ENCODE measurements around the gene EPHB1. TPM values are rescaled to one million over a fixed set of nuclear protein-coding genes. Genes with fewer than 3 reads are reported as not detected.

EPHB1 gene
- total RNA-seq, 1 donor from 2014 or later, result 3.1 TPM

GRCh38 chr3:134910026-134910425 is 115.0 kb downstream of the EPHB1 start:
- no peak for DNase-seq (ENCODE audit: low spot score)

DNA sequence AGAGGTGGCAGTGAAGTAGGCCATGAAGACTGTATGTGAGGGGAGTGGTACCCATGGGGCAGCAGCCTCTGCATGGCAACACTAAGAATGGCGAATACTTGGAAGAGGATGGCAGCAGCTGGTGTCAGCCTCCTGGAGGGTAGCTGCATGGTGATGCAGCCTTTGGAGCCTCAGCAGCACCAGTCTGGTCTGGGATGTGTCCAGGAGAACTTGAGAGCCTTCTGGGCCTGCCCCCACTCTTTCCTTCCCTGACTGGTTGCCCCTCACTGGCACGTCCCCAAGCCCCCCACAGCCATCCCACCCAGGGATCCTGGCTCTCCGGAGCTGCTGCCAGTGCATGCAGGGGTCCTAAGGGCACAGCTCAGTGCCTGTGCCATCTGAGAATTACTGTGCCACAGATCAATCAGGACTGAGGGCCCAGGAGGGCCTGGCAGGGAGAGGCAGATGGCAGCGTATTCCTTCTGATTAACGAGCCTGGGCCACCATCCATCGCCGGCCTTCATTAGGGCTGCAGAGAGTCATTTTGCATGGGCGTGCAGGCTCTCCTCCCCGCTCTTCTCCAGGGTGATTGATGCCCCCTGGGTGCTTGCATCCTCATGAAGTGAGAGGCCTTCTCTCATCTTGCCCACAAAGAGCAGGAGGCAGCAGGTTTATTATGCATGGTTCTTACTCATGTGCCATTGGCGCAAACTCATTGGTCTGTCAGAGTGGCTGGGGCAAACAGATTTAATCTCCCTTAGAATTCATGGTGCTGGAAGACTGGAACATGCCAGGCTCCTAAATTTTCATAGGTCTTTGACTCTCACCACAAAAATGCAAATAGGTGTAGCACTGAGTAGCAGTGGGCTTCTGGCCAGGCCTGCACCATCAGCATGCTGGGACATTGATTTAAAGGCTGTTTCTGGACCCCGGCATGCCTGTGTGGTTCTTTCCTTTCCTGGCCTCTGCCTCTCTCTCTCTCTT is 116.8 kb downstream of the EPHB1 start:
- DNase-seq (ENCODE audit: low spot score), result no peak

DNA sequence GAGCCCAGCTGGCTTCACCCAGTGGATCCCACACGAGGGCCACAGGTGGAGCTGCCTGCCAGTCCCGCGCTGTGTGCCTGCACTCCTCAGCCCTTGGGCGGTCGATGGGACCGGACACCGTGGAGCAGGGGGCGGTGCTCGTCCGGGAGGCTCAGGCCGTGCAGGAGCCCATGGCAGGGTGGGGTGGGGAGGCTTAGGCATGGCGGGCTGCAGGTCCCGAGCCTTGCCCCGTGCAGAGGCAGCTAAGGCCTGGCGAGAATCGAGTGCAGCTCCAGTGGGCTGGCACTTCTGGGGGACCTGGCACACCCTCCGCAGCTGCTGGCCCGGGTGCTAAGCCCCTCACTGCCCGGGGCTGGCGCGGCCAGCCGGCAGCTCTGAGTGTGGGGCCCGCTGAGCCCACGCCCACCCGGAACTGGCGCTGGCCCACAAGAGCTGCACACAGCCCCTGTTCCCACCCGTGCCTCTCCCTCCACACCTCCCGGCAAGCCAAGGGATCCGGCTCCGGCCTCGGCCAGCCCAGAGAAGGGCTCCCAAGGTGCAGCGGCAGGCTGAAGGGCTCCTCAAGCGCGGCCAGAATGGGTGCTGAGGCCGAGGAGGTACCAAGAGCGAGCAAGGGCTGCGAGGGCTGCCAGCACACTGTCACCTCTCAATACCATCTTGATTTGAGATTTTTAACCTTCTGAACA is 121.4 kb downstream of the EPHB1 start:
- no peak for DNase-seq (ENCODE audit: low spot score)

DNA sequence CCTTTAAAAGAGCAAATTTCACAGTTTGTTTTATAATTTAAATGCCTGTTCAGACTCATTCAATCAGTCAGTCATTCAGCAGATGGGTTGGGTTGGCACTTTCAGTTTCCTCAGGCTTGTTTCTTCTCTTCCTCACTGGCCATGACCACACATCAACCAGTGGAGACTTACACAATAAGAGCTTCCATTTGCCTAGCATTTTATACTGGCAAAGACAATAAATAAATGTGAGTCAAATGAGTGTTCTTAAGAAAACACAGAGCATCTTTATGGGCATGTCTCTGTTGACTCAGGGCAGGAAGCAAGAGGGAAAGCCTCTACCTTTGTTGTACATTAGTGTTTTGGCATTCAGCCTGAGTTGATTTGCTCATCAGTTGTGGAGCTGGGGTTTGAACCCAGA is 122.6 kb downstream of the EPHB1 start:
- no peak for DNase-seq (ENCODE audit: low spot score)

DNA sequence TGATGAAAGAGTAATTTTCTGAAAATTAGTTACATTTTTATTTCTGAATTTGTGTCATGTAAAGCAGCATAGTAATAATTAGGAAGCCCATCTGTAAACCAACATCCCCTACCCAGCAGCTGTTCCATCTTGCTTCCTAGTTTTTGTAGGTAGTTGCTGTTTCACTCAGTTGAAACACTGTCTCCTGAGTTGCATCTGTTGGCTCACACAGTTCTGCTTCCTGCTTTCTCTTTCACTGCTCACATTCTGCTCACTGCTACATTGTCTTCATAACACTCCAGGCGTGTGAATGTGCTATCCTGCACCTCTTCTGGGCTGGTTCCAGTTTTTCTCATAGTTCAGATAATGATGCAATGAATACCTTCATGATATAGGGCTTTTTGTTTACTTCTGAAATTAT is 123.4 kb downstream of the EPHB1 start:
- DNase-seq (ENCODE audit: low spot score), result no peak

DNA sequence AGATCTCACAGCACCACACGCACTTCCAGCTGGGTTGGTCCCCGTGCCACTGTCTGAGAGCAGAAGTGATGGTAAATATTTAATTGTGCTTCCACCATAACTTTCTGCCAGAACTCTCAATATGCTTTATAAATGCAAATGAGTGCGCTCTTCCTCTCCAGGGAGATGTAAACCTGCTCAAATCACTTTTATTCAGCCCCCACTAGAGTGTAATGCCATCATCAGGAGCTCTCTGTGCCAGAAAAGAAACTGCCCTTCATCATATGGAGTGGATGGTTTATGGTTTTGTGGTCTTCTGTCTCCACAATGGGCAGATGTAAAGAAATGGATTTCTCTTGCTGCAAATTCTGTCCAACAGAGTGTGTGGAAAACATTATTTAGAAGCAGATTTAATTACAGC is 127.0 kb downstream of the EPHB1 start:
- DNase-seq (ENCODE audit: low spot score), result no peak

DNA sequence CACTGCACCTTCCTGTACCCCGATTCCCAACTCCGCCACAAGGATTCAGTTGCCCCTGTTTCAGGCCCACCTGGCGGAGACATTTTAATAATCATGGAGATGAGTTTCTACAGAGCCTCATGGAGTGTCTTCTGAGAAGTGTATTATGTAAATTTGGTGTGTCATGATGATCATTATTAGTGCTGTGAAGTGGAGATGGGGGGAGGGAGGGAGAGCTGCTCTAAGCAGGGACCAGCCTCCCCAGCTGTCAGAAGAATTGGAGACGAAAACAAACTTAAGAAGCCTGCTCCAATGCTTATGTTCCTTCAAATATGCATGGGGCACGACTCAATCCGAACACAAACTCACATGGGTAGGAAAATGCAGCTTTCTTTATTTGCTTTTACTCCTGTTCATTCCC is 127.8 kb downstream of the EPHB1 start:
- no peak for DNase-seq (ENCODE audit: low spot score)

DNA sequence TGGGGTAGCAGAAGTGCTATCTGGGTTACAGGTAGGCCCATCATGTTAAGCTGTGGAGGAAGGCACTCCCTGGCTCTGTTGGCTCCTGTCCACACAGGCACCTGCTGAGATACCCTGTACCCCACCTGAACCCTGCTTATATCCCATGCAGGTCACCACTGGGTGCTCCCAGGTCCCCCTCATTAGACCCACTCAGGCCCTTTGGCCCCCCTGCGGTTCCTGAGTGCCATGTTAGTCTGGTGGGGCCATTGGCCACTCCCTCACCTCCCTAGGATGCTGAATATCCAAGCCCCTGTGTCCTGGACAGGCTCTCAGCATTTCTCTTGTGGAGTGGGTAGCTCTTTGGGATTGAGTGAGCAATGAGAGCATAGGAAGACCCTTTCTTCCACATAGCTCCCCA is 128.2 kb downstream of the EPHB1 start:
- DNase-seq (ENCODE audit: low spot score), result no peak

- no peak for DNase-seq (ENCODE audit: low spot score)
Measured at GRCh38 chr3:134927599-134927998, 132.5 kb downstream of the EPHB1 start.

DNA sequence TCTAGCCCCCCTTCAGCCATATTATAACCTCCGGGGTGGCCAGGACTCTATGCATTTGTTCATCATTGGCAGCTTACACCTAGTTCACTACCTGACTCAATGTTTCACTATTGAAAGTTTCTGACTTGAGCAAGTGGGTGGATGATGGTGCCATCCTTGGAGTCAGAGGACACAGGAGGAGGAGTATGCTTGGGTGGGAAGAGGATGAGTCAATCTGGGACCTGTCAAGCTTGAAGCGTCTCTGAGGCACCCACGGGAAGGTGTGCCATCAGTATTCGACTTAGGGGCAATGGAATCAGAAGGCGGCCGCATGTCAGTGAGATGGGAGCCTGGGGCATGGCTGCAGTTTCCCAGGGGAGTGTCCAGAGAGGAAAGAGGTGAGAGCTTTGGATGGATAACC is 133.3 kb downstream of the EPHB1 start:
- no peak for DNase-seq (ENCODE audit: low spot score)

DNA sequence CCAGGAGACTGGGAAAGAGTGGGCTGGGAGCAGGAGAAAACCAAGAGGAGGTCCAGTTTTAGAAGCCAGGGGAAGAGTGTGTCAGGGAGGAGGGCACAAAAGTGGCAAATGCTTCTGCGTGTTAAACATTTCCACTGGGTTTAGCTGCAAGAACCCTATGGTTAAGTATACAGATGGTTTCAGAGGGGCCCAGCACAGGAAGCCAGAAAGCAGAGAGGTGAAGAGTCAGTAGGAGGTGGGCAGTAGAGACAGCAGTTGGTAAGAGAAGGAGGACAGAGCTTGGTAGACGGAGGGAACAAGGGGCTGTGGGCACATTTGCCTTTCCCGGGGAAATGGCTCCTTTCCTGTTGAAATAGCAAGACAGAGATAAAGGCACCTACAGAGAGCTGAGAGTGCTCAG is 133.8 kb downstream of the EPHB1 start:
- no peak for DNase-seq (ENCODE audit: low spot score)

DNA sequence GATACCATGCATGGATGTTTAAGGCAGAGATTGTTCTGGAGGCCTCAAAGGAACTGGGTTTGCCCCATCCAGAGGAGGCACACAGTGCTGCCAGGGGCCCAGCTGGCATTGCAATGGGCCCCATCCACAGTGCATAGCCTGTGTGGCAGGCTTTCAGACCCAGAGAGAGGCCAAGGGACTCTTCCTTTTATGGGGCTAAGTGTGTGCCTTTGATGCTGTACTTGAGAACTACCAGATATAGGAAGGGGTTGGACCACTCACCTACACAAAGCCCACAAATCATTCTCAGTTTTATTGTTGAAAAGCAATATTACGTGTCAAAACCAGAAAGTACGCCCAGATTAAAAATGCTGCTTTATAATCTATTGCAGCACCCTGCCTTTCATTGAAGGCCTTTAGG is 134.9 kb downstream of the EPHB1 start:
- DNase-seq (ENCODE audit: low spot score), result no peak

DNA sequence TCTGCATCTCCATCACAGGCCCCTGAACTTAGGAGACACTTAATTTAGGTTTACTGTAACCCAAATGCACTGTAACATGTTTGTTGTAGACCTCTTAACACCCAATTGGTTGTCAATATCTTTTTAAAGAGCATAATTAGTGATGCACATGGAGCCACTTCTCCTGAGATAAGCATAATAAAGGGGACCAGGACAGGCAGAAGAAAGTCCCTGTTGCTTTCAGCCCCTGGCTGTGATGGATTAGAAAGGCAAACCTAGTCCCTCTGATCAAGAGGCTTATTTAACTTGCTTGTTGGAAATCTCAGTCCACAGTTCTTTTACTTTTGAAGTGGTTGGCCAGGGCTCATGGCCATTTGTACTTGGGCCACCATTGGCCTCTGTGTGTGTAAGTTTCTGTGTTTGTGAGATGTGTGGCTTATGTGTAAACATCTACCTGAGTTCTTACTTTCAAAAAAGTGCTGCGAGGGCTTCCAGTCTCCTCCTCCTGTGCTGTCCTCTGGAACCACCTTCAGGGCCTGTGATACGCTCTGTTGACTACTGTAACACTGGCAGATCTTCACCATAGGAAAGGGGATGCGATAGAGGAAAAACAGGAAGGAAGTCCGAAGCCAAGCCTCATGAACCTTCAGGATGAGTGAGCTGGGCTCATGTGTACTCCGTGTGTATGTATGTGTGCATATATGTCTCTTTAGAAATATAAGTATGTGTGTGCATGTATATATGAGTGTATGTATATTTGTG is 136.2 kb downstream of the EPHB1 start:
- no peak for DNase-seq (ENCODE audit: low spot score)

DNA sequence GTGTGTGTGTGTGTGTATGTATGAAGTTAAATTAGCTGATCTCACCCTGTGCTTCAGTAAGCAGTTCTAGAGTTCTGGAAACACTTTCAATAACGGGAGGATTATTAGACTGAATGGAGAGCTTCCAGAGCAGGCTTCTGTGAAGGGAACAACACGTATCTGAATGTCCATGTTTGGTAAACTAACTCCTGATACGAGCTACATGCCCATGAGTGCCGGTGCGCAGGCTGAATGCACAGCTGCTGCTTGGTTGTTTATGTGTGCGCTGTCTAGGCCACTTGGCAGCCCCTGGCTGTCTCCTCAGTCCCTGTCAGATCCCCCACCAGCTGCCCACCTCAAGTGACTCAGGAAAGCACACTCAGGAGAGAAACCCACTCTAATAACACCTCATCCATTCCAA is 137.0 kb downstream of the EPHB1 start:
- DNase-seq (ENCODE audit: low spot score), result no peak

- no peak for DNase-seq (ENCODE audit: low spot score)
Measured at GRCh38 chr3:134933997-134934396, 138.9 kb downstream of the EPHB1 start.

- DNase-seq (ENCODE audit: low spot score), result no peak
Measured at GRCh38 chr3:134934933-134935332, 139.9 kb downstream of the EPHB1 start.

GRCh38 chr3:134937256-134938028 is 142.4 kb downstream of the EPHB1 start:
- DNase-seq (ENCODE audit: low spot score), result no peak

- DNase-seq (ENCODE audit: low spot score), result no peak
Measured at GRCh38 chr3:134938029-134938525, 143.0 kb downstream of the EPHB1 start.

- no peak for DNase-seq (ENCODE audit: low spot score)
Measured at GRCh38 chr3:134939978-134940377, 144.9 kb downstream of the EPHB1 start.

- no peak for DNase-seq (ENCODE audit: low spot score)
Measured at GRCh38 chr3:134941820-134942219, 146.8 kb downstream of the EPHB1 start.

DNA sequence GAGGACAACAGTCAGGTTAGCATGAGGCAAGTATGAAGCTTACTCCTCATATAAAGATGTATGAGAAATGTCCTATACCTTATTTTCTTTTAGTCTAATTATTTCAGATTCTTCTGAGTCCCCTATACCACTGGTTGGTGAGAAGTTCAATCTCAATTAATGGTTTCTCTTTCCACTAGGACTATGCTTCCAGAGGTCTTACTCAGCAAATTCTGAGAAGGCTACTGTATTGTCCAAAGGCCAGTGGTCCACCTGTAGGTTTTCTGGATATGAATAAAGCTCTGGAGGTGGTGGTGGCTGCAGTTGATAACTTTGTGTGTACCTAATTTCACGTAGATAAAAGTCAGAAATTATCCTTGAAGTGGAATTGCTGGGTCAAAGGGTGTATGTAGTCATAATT is 149.4 kb downstream of the EPHB1 start:
- DNase-seq (ENCODE audit: low spot score), result no peak
